HepG2 (cell line): ENCODE data around the gene RERE. TPM values are rescaled to one million over a fixed set of nuclear protein-coding genes. Genes with fewer than 3 reads are reported as not detected.

Experiments
- HOXA3 ChIP-seq: sonication (generic); formaldehyde crosslinking; IDR thresholded peaks from 2 replicates; pipeline ENCODE4 v1.5.0; 2020; ENCODE audit warnings: missing genetic modification reagents
- KAT8 ChIP-seq: IDR thresholded peaks from 2 replicates; pipeline ENCODE4 v1.6.1; 2016; ENCODE audit warnings: missing genetic modification reagents, missing compliant biosample characterization
- MXI1 ChIP-seq: IDR thresholded peaks from 3 replicates; pipeline ENCODE4 v1.6.1; 2012; ENCODE audit warnings: low read depth, low read length, inconsistent platforms, borderline replicate concordance
- SRF ChIP-seq: IDR thresholded peaks from 2 replicates; pipeline ENCODE4 v1.6.1; 2011; ENCODE audit warnings: mild to moderate bottlenecking, low read depth, low read length, moderate library complexity
- polyA plus RNA-seq, 8 experiments: library from polyadenylated mRNA; depleted of rRNA in 3 of 8; stranded (reverse) in 7 of 8; unstranded in 1 of 8; fragments of >200 nt; fragmentation: Illumina TruSeq in 4 of 8; extraction: Trizol in 4 of 8; gene quantifications; 2 replicates each; pipeline versions ENCODE4 v1.2.1 to v1.2.3, GENCODE V29; 2011 to 2016; ENCODE audit warnings: low read depth in 4 of 8, missing spikeins in 1 of 8, mixed read lengths in 1 of 8; ENCODE audit not compliant: insufficient read depth in 1 of 8
- total RNA-seq, 5 experiments: library from RNA; depleted of rRNA; stranded (reverse); fragments of >200 nt; fragmentation: Illumina TruSeq; extraction: Trizol; gene quantifications; 2 replicates each; pipeline ENCODE4 v1.2.3, GENCODE V29; 2016; ENCODE audit warnings: low read depth in 1 of 5
- TF ChIP-seq, protein P1 (sequence below): conservative IDR thresholded peaks from 2 replicates; pipeline ENCODE4 v1.6.1; 2018; ENCODE audit warnings: missing genetic modification reagents
- TF ChIP-seq, protein P2 (sequence below): sonication (generic); formaldehyde crosslinking; IDR thresholded peaks from 2 replicates; pipeline ENCODE4 v1.5.0; 2020; ENCODE audit warnings: mild to moderate bottlenecking, missing genetic modification reagents, borderline replicate concordance
- TF ChIP-seq, protein P3 (sequence below): sonication (generic); formaldehyde crosslinking; IDR thresholded peaks from 2 replicates; pipeline ENCODE4 v1.4.0; 2020; ENCODE audit warnings: missing genetic modification reagents
- TF ChIP-seq, protein P4 (sequence below): IDR thresholded peaks from 2 replicates; pipeline ENCODE4 v1.6.1; 2018; ENCODE audit warnings: missing genetic modification reagents
- TF ChIP-seq, protein P5 (sequence below): IDR thresholded peaks from 2 replicates; pipeline ENCODE4 v1.6.1; 2012; ENCODE audit warnings: low read length, improper control_type of control experiment

The RERE gene
- total and polyA plus RNA-seq, 2 of the 13 experiments (the other 11 are each of a cell fraction or from before 2014, with no cell fraction given): 18.3 to 21.9 TPM

DNA sequence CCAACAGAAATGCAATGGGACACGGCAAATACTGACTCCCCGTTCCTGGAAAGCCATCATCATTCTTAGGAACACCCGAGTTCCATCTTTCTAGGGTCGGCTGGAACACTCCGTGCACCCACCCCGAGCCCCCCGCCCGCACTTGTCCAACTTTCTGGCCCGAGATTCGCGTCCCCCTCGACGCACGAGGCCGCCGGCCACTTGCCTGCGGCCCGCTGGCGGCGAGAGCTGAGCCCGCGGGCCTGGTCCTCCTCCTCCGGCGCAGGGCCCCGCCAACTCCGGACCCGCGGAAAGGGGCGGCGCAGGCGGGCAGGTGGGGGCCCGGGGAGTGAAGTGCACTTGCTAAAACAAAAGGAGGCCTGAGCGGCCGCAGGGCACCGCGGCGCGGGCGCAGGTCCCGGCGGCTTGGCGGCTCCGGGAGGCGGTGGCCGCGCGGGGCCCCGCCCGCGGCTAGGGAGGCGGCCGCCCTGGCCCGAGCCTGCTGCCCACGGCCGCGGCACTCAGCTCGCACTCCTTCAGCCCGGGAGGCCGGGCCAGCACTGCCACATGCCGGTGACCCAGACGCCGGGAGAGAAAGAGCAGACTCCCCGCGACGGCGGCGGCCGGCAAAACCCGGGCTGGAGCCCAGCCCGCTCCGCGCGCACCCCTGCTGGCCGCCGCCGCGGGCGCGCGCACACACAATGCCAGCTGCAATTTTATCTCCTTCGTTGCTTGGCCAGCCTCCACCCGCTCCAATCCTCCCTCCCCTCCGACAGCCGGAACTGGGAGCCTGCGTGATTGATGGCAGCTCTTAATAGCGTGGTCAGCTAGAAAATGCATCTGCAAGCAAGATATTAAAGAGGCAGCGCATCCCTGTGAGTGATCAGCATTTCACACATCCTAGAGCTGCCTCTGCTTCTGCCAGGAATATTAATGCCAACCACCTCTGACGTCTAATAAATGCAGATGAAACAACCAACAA lies 114.3 kb downstream of the RERE start (continued):
- TF ChIP-seq, protein P1, sequence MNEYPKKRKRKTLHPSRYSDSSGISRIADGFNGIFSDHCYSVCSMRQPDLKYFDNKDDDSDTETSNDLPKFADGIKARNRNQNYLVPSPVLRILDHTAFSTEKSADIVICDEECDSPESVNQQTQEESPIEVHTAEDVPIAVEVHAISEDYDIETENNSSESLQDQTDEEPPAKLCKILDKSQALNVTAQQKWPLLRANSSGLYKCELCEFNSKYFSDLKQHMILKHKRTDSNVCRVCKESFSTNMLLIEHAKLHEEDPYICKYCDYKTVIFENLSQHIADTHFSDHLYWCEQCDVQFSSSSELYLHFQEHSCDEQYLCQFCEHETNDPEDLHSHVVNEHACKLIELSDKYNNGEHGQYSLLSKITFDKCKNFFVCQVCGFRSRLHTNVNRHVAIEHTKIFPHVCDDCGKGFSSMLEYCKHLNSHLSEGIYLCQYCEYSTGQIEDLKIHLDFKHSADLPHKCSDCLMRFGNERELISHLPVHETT (CRISPR knock-in tag): peak; percentile 62; the same call in 1 of the 2 replicates
- TF ChIP-seq, protein P2, sequence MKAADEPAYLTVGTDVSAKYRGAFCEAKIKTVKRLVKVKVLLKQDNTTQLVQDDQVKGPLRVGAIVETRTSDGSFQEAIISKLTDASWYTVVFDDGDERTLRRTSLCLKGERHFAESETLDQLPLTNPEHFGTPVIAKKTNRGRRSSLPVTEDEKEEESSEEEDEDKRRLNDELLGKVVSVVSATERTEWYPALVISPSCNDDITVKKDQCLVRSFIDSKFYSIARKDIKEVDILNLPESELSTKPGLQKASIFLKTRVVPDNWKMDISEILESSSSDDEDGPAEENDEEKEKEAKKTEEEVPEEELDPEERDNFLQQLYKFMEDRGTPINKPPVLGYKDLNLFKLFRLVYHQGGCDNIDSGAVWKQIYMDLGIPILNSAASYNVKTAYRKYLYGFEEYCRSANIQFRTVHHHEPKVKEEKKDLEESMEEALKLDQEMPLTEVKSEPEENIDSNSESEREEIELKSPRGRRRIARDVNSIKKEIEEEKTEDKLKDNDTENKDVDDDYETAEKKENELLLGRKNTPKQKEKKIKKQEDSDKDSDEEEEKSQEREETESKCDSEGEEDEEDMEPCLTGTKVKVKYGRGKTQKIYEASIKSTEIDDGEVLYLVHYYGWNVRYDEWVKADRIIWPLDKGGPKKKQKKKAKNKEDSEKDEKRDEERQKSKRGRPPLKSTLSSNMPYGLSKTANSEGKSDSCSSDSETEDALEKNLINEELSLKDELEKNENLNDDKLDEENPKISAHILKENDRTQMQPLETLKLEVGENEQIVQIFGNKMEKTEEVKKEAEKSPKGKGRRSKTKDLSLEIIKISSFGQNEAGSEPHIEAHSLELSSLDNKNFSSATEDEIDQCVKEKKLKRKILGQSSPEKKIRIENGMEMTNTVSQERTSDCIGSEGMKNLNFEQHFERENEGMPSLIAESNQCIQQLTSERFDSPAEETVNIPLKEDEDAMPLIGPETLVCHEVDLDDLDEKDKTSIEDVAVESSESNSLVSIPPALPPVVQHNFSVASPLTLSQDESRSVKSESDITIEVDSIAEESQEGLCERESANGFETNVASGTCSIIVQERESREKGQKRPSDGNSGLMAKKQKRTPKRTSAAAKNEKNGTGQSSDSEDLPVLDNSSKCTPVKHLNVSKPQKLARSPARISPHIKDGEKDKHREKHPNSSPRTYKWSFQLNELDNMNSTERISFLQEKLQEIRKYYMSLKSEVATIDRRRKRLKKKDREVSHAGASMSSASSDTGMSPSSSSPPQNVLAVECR (CRISPR knock-in tag): peak; percentile 82
- TF ChIP-seq, protein P3, sequence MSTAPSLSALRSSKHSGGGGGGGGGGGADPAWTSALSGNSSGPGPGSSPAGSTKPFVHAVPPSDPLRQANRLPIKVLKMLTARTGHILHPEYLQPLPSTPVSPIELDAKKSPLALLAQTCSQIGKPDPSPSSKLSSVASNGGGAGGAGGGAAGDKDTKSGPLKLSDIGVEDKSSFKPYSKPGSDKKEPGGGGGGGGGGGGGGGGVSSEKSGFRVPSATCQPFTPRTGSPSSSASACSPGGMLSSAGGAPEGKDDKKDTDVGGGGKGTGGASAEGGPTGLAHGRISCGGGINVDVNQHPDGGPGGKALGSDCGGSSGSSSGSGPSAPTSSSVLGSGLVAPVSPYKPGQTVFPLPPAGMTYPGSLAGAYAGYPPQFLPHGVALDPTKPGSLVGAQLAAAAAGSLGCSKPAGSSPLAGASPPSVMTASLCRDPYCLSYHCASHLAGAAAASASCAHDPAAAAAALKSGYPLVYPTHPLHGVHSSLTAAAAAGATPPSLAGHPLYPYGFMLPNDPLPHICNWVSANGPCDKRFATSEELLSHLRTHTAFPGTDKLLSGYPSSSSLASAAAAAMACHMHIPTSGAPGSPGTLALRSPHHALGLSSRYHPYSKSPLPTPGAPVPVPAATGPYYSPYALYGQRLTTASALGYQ: peak; percentile 80
- TF ChIP-seq KAT8 (CRISPR knock-in tag): peak; percentile 45; the same call in 1 of the 2 replicates
- peak; percentile 82; the same call in 2 of the 3 replicates for TF ChIP-seq MXI1
- 0 out of 2 replicates have a peak, but pooled peaks have one; percentile 15 for TF ChIP-seq SRF
- TF ChIP-seq HOXA3 (CRISPR knock-in tag): peak; percentile 70
- TF ChIP-seq, protein P4, sequence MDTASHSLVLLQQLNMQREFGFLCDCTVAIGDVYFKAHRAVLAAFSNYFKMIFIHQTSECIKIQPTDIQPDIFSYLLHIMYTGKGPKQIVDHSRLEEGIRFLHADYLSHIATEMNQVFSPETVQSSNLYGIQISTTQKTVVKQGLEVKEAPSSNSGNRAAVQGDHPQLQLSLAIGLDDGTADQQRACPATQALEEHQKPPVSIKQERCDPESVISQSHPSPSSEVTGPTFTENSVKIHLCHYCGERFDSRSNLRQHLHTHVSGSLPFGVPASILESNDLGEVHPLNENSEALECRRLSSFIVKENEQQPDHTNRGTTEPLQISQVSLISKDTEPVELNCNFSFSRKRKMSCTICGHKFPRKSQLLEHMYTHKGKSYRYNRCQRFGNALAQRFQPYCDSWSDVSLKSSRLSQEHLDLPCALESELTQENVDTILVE: peak; percentile 66; the same call in 1 of the 2 replicates
- TF ChIP-seq, protein P5, sequence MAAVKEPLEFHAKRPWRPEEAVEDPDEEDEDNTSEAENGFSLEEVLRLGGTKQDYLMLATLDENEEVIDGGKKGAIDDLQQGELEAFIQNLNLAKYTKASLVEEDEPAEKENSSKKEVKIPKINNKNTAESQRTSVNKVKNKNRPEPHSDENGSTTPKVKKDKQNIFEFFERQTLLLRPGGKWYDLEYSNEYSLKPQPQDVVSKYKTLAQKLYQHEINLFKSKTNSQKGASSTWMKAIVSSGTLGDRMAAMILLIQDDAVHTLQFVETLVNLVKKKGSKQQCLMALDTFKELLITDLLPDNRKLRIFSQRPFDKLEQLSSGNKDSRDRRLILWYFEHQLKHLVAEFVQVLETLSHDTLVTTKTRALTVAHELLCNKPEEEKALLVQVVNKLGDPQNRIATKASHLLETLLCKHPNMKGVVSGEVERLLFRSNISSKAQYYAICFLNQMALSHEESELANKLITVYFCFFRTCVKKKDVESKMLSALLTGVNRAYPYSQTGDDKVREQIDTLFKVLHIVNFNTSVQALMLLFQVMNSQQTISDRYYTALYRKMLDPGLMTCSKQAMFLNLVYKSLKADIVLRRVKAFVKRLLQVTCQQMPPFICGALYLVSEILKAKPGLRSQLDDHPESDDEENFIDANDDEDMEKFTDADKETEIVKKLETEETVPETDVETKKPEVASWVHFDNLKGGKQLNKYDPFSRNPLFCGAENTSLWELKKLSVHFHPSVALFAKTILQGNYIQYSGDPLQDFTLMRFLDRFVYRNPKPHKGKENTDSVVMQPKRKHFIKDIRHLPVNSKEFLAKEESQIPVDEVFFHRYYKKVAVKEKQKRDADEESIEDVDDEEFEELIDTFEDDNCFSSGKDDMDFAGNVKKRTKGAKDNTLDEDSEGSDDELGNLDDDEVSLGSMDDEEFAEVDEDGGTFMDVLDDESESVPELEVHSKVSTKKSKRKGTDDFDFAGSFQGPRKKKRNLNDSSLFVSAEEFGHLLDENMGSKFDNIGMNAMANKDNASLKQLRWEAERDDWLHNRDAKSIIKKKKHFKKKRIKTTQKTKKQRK: no peak
